ENCODE measurements around the gene SPA17.

The SPA17 gene

GRCh38 chr11:124644426-124645280, 29.1 kb upstream of the SPA17 start:
- in situ Hi-C loops (cut with MboI; ENCODE audit: low pct_unique_long_range_greater_than_20kb, low sequenced_read_pairs, unreplicated experiment): no loop called here
- peak; percentile 78 for TF ChIP-seq CTCF (IDR thresholded peaks at IDR 0.05; ENCODE audit: extremely low read depth, insufficient read depth, missing control alignments)
- DNase-seq (ENCODE audit: low spot score): peak; percentile 35

GRCh38 chr11:124646148-124646547, 27.6 kb upstream of the SPA17 start:
- DNase-seq (ENCODE audit: low spot score): no peak
- in situ Hi-C loops (cut with MboI; ENCODE audit: low pct_unique_long_range_greater_than_20kb, low sequenced_read_pairs, unreplicated experiment): no loop called here
- no peak for TF ChIP-seq CTCF (IDR thresholded peaks at IDR 0.05; ENCODE audit: extremely low read depth, insufficient read depth, missing control alignments)

GRCh38 chr11:124648610-124649009, 25.1 kb upstream of the SPA17 start:
- no peak for DNase-seq (ENCODE audit: low spot score)
- TF ChIP-seq CTCF (IDR thresholded peaks at IDR 0.05; ENCODE audit: extremely low read depth, insufficient read depth, missing control alignments): no peak
- in situ Hi-C loops (cut with MboI; ENCODE audit: low pct_unique_long_range_greater_than_20kb, low sequenced_read_pairs, unreplicated experiment): no loop called here

- DNase-seq (ENCODE audit: low spot score): no peak
- in situ Hi-C loops (cut with MboI; ENCODE audit: low pct_unique_long_range_greater_than_20kb, low sequenced_read_pairs, unreplicated experiment): loop anchor here (25.0 kb wide), 1 partner anchor 180 kb away; no protein-coding TSS in a partner anchor
- TF ChIP-seq CTCF (IDR thresholded peaks at IDR 0.05; ENCODE audit: extremely low read depth, insufficient read depth, missing control alignments): no peak
These were observed 16.7 kb upstream of the SPA17 start for GRCh38 chr11:124656774-124657630.

GRCh38 chr11:124657904-124658303, 15.8 kb upstream of the SPA17 start:
- TF ChIP-seq CTCF (IDR thresholded peaks at IDR 0.05; ENCODE audit: extremely low read depth, insufficient read depth, missing control alignments): no peak
- in situ Hi-C loops (cut with MboI; ENCODE audit: low pct_unique_long_range_greater_than_20kb, low sequenced_read_pairs, unreplicated experiment): loop anchor here (25.0 kb wide), 1 partner anchor 179 kb away; no protein-coding TSS in a partner anchor
- no peak for DNase-seq (ENCODE audit: low spot score)

GRCh38 chr11:124658501-124658900, 15.2 kb upstream of the SPA17 start:
- no peak for DNase-seq (ENCODE audit: low spot score)
- no peak for TF ChIP-seq CTCF (IDR thresholded peaks at IDR 0.05; ENCODE audit: extremely low read depth, insufficient read depth, missing control alignments)
- in situ Hi-C loops (cut with MboI; ENCODE audit: low pct_unique_long_range_greater_than_20kb, low sequenced_read_pairs, unreplicated experiment): loop anchor here (25.0 kb wide), 1 partner anchor 179 kb away; no protein-coding TSS in a partner anchor
